ENCODE measurements around the gene DPP7. TPM values are rescaled to one million over a fixed set of nuclear protein-coding genes. Genes with fewer than 3 reads are reported as not detected.
"Not testable (repeated sequence)": the region's sequence is repeated elsewhere in the genome, so short reads cannot be mapped to it uniquely, and the experiment has no call there.

DPP7 gene
- total RNA-seq, 1 experiment from 2014 or later = 291 TPM

GRCh38 chr9:137123468-137123837 lies 8.9 kb upstream of the DPP7 start (continued):
- TF ChIP-seq SRF (IDR thresholded peaks at IDR 0.05; ENCODE audit: low read depth) = no peak
- TF ChIP-seq SIN3A (IDR thresholded peaks at IDR 0.05; ENCODE audit: low read depth) = no peak
- TF ChIP-seq POLR2AphosphoS5 (IDR thresholded peaks at IDR 0.05; ENCODE audit: low read depth, low read length) = no peak
- TF ChIP-seq YY1 (IDR thresholded peaks at IDR 0.05; ENCODE audit: extremely low read depth, insufficient replicate concordance, low read depth, low read length) = no peak

GRCh38 chr9:137122796-137123467 lies 8.4 kb upstream of the DPP7 start:
- CTCF ChIA-PET = interaction anchor here (1.0 to 1.3 kb wide), 2 partner anchors 104 to 114 kb away, joined by 3 to 7 read pairs; partner anchors contain the start of gene RNF224
- BruUV-seq (replicated peaks); H3K9me3 ChIP-seq (ENCODE audit: control insufficient read depth in 1 of 2, insufficient read depth in 1 of 2, low read depth in 1 of 2, low read length in 2 of 2); intact Hi-C loops (cut with micrococcal nuclease); H3K27me3 ChIP-seq (ENCODE audit: insufficient read depth, low read length); H2AFZ ChIP-seq (ENCODE audit: low read depth, low read length, poor library complexity, severe bottlenecking); H4K20me1 ChIP-seq (ENCODE audit: insufficient read depth); H3K36me3 ChIP-seq (ENCODE audit: control insufficient read depth in 1 of 2, insufficient read depth in 2 of 2, low read length in 2 of 2); DNase-seq (ENCODE audit: low read depth, low spot score); RAD21 ChIA-PET (ENCODE audit: low non-redundant PET in 1 of 2, low total read pairs in 2 of 2, uncharacterized antibody in 2 of 2, unreplicated experiment in 2 of 2); H3K9ac ChIP-seq (ENCODE audit: low read length); H3K4me3 ChIP-seq (replicated peaks in 1 of 2; ENCODE audit: low read depth in 1 of 2, low read length in 2 of 2); ATAC-seq; H3K9me2 ChIP-seq (ENCODE audit: insufficient read depth); H3K27ac ChIP-seq (ENCODE audit: low read depth, low read length): not testable (repeated sequence)
- H3K4me1 ChIP-seq (ENCODE audit: control insufficient read depth in 1 of 2, insufficient read depth in 2 of 2, low read length in 2 of 2) = peaks cover 14 to 44% of the 10 kb centered on the region in 2 experiments
- H3K79me2 ChIP-seq (ENCODE audit: insufficient read depth, low read length) = peaks cover 15% of the 10 kb centered on the region
- H3K4me2 ChIP-seq (ENCODE audit: low read length) = 0 out of 2 replicates have a peak overlapping the region, but pooled peaks have one; percentile 51
- POLR2A ChIA-PET = interaction anchor here (0.7 to 0.8 kb wide), 2 partner anchors 8 to 104 kb away, joined by 3 read pairs; no protein-coding TSS in a partner anchor

GRCh38 chr9:137121927-137122795 lies 7.6 kb upstream of the DPP7 start:
- H4K20me1 ChIP-seq (ENCODE audit: insufficient read depth); H3K79me2 ChIP-seq (ENCODE audit: insufficient read depth, low read length); H3K27me3 ChIP-seq (ENCODE audit: insufficient read depth, low read length); DNase-seq (ENCODE audit: low read depth, low spot score); H3K9me2 ChIP-seq (ENCODE audit: insufficient read depth); BruUV-seq (replicated peaks); H2AFZ ChIP-seq (ENCODE audit: low read depth, low read length, poor library complexity, severe bottlenecking); H3K4me3 ChIP-seq (replicated peaks in 1 of 2; ENCODE audit: low read depth in 1 of 2, low read length in 2 of 2); H3K9ac ChIP-seq (ENCODE audit: low read length); RAD21 ChIA-PET (ENCODE audit: low non-redundant PET in 1 of 2, low total read pairs in 2 of 2, uncharacterized antibody in 2 of 2, unreplicated experiment in 2 of 2); H3K36me3 ChIP-seq (ENCODE audit: control insufficient read depth in 1 of 2, insufficient read depth in 2 of 2, low read length in 2 of 2); POLR2A ChIA-PET; H3K9me3 ChIP-seq (ENCODE audit: control insufficient read depth in 1 of 2, insufficient read depth in 1 of 2, low read depth in 1 of 2, low read length in 2 of 2): not testable (repeated sequence)
- Histone ChIP-seq H3K27ac (ENCODE audit: low read depth, low read length) (peak overlapping the region; percentile 43; the same call in 1 of the 2 replicates), H3K4me1 (ENCODE audit: control insufficient read depth in 1 of 2, insufficient read depth in 2 of 2, low read length in 2 of 2) (peaks cover 10 to 37% of the 10 kb centered on the region in 2 experiments), H3K4me2 (ENCODE audit: low read length) (peak overlapping the region; percentile 48)
- intact Hi-C loops (cut with micrococcal nuclease) = loop anchor here (1.0 kb wide), 1 partner anchor 105 kb away; the partner anchor contains the start of gene RNF224
- CTCF ChIA-PET = interaction anchor here (1.0 to 1.3 kb wide), 2 partner anchors 105 to 115 kb away, joined by 3 to 7 read pairs; partner anchors contain the start of gene RNF224
- peak; percentile 74 for ATAC-seq

GRCh38 chr9:137118092-137118603 lies 3.6 kb upstream of the DPP7 start:
- not testable (repeated sequence) for H3K9ac ChIP-seq (ENCODE audit: low read length); H3K4me2 ChIP-seq (ENCODE audit: low read length); H3K9me2 ChIP-seq (ENCODE audit: insufficient read depth); ATAC-seq; H2AFZ ChIP-seq (ENCODE audit: low read depth, low read length, poor library complexity, severe bottlenecking); H3K27ac ChIP-seq (ENCODE audit: low read depth, low read length); H3K4me3 ChIP-seq (replicated peaks in 1 of 2; ENCODE audit: low read depth in 1 of 2, low read length in 2 of 2); BruUV-seq (replicated peaks); H3K9me3 ChIP-seq (ENCODE audit: control insufficient read depth in 1 of 2, insufficient read depth in 1 of 2, low read depth in 1 of 2, low read length in 2 of 2); H3K79me2 ChIP-seq (ENCODE audit: insufficient read depth, low read length); H3K27me3 ChIP-seq (ENCODE audit: insufficient read depth, low read length); H3K36me3 ChIP-seq (ENCODE audit: control insufficient read depth in 1 of 2, insufficient read depth in 2 of 2, low read length in 2 of 2); DNase-seq (ENCODE audit: low read depth, low spot score); H4K20me1 ChIP-seq (ENCODE audit: insufficient read depth)
- RAD21 ChIA-PET (ENCODE audit: low non-redundant PET in 1 of 2, low total read pairs in 2 of 2, uncharacterized antibody in 2 of 2, unreplicated experiment in 2 of 2) = interaction anchor here (1.0 to 1.3 kb wide), 2 partner anchors 110 to 119 kb away, joined by 3 to 4 read pairs; partner anchors contain the start of gene RNF224 (in 1 of the 2)
- CTCF ChIA-PET = interaction anchor here (0.6 to 1.7 kb wide), 7 partner anchors 13 to 119 kb away, joined by 3 to 8 read pairs (median 3); partner anchors contain the start of gene SSNA1
- peaks cover 10 to 33% of the 10 kb centered on the region in 2 experiments for H3K4me1 ChIP-seq (ENCODE audit: control insufficient read depth in 1 of 2, insufficient read depth in 2 of 2, low read length in 2 of 2)
- intact Hi-C loops (cut with micrococcal nuclease) = loop anchor here (1.0 to 2.0 kb wide), 2 partner anchors 32 to 45 kb away; partner anchors contain the start of gene MAN1B1
- POLR2A ChIA-PET = interaction anchor here (0.6 to 1.0 kb wide), 3 partner anchors 32 to 305 kb away, joined by 3 to 5 read pairs (median 4); partner anchors contain the start of genes EXD3, MAN1B1 and NOXA1
